Coronary artery (tissue), 2 donors: ENCODE data around the gene LRPPRC.

Experiments used
- DNase-seq: peaks from one replicate; pipeline ENCODE4 v3.0.0-alpha.2; 2017; ENCODE audit warnings: low spot score
- H3K27ac ChIP-seq, 2 donors: fragments of 200-600 bp; sonication (generic); one replicate each; pipeline ENCODE4 v1.5.1; 2016 to 2019
- H3K4me3 ChIP-seq: fragments of 200-600 bp; sonication (generic); 2 replicates; pipeline ENCODE4 v1.5.1; 2016; ENCODE audit warnings: mild to moderate bottlenecking, moderate library complexity
- CTCF ChIP-seq: fragments of 200-600 bp; sonication (generic); IDR thresholded peaks from one replicate; pipeline ENCODE4 v1.5.1; 2019; ENCODE audit warnings: antibody characterized with exemption

LRPPRC gene

GRCh38 chr2:43840965-43841364 lies 154.8 kb downstream of the LRPPRC start:
- DNase-seq: no peak
- no peak overlapping the region for H3K27ac ChIP-seq
- TF ChIP-seq CTCF: no peak
- H3K4me3 ChIP-seq: no peak overlapping the region

DNA sequence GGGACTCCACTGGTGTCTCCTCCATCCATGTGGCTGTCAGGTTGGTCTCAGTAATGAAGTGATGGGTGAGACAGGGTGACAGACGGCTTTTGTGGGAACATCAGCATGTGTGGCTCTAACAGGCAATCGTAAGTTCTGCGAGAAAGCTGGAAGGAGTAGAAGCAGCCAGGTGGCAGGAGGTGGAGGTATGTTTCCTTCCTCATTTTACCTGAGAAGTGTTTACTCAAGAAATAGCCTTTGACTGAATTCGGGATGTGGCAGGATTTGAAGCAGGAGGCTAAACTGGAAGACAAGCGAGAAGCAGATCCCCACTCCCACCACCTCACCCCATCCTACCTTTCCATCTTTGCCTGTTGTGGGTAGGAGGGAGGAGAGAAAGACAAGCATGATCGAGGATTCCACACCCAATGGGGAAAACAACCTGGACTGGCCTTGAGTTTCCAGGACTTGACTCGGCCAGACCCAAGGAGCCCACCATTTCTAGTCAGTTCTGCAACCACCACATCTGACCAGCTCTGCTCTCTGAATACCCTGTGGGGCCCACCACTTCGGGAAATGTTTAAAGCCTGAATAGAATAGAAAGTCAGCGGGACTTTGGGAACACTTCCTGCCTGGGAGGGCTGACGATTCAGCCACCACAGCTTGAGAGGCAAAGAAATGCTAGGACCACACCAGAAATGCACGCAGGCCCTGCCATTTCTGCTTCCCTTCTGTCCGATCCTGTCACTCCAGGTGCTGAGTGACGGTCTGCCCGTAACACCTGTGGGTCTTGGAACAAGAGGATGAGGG lies 155.8 kb downstream of the LRPPRC start:
- DNase-seq: no peak
- Histone ChIP-seq H3K27ac (no peak overlapping the region), H3K4me3 (no peak overlapping the region)
- TF ChIP-seq CTCF: no peak

- DNase-seq: no peak
- H3K4me3 ChIP-seq: no peak within 1 kb of the TSS
- TF ChIP-seq CTCF: no peak
- no peak within 1 kb of the TSS for H3K27ac ChIP-seq
Measured at GRCh38 chr2:43838560-43839267, 157.1 kb downstream of the LRPPRC start, which contains the start of the genes ABCG5 and ABCG8. TSS of gene ABCG5 (minus strand) at chr2:43838839. CDS start at chr2:43838679, 160 bp downstream. TSS of gene ABCG8 (plus strand) at chr2:43838971. CDS start at chr2:43839054, 83 bp downstream.

DNA sequence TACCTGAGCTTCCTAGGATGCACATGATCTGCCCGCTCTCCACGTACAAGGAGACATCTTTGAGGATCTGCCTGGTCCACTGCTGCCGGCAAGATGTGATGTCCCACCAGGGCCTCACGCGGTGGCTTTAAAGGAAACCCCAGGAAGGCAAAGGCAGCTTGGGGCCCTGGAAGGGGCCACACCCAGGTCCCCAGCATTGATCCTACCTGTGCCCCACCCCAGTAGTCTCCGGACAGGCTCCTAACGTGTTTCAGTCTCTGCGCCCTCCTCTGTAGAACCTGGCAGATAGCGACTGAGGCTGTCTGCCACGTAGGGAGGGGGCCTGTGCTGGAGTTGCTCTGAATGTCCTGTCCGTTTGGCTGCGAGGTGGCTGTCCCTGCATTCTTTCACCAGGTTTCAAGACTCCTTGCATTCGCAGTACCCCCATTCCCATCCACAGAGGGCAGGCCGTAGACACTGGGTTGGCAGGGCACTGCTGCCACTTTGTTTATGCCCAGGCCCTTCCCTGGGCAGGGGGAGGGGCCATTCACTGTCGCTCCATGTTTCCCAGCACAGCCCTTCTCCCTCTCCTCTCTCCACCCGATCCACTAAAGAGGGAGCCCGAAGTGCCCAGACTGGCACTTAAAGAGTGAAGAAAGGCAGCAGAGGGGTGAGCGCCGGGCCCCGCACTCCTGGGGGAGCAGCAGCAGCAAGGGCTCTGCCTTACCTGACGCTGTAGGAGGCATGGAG lies 157.8 kb downstream of the LRPPRC start:
- H3K27ac ChIP-seq: no peak overlapping the region
- no peak for TF ChIP-seq CTCF
- H3K4me3 ChIP-seq: no peak overlapping the region
- DNase-seq: no peak

DNA sequence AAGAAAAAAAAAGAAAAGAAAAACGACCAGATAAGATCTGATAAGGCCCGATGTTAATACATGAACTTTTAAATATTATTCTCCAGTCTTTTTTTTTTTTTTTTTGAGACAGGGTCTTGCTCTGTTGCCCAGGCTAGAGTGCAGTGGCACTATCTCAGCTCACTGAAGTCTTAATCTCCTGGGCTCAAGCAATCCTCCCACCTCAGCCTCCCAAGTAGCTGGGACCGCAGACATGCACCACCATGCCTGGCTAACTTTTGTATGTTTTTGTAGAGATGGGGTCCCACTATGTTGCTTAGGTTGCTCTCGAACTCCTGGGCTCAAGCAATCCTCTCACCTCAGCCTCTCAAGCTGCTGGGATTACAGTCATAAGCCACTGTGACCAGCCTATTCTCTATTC lies 158.8 kb downstream of the LRPPRC start:
- H3K4me3 ChIP-seq: no peak overlapping the region
- DNase-seq: no peak
- no peak for TF ChIP-seq CTCF
- no peak overlapping the region for H3K27ac ChIP-seq
